HG02571 (cell line): ENCODE results near the gene TEX9.
"Not testable (repeated sequence)": the region's sequence is repeated elsewhere in the genome, so short reads cannot be mapped to it uniquely, and the experiment has no call there.

ENCODE experiments used
- ATAC-seq: cut with Tn5 transposase; IDR thresholded peaks from one replicate; pipeline ENCODE4 v1.9.1; 2021; ENCODE audit warnings: mild to moderate bottlenecking, moderate library complexity; ENCODE audit not compliant: unreplicated experiment

The TEX9 gene

GRCh38 chr15:56365075-56365711 lies at the start of gene TEX9:
TSS of gene TEX9 (plus strand) at chr15:56365426. CDS start at chr15:56365451, 25 bp downstream.
- peak; percentile 90 for ATAC-seq

- not testable (repeated sequence) for ATAC-seq
Observed at GRCh38 chr15:56316561-56316960, 48.7 kb upstream of the TEX9 start.

GRCh38 chr15:56320316-56320715 lies 44.9 kb upstream of the TEX9 start:
- no peak for ATAC-seq

GRCh38 chr15:56320861-56321260 lies 44.4 kb upstream of the TEX9 start:
- no peak for ATAC-seq

- no peak for ATAC-seq
Observed at GRCh38 chr15:56322444-56322843, 42.8 kb upstream of the TEX9 start.

- no peak for ATAC-seq
Observed at GRCh38 chr15:56323435-56323834, 41.8 kb upstream of the TEX9 start.

GRCh38 chr15:56325186-56325585 lies 40.0 kb upstream of the TEX9 start:
- no peak for ATAC-seq

GRCh38 chr15:56327721-56328502 lies 37.3 kb upstream of the TEX9 start:
- no peak for ATAC-seq

- ATAC-seq, result no peak
Observed at GRCh38 chr15:56337084-56337725, 28.0 kb upstream of the TEX9 start.

- ATAC-seq, result no peak
Observed at GRCh38 chr15:56339594-56339993, 25.6 kb upstream of the TEX9 start.

GRCh38 chr15:56341201-56341600 lies 24.0 kb upstream of the TEX9 start:
- ATAC-seq, result no peak

- no peak for ATAC-seq
Observed at GRCh38 chr15:56342653-56343052, 22.6 kb upstream of the TEX9 start.

GRCh38 chr15:56343879-56344278 lies 21.3 kb upstream of the TEX9 start:
- ATAC-seq, result no peak

- ATAC-seq, result no peak
Observed at GRCh38 chr15:56344336-56344735, 20.9 kb upstream of the TEX9 start.

- ATAC-seq, result no peak
Observed at GRCh38 chr15:56346414-56346813, 18.8 kb upstream of the TEX9 start.

- no peak for ATAC-seq
Observed at GRCh38 chr15:56349554-56349953, 15.7 kb upstream of the TEX9 start.

GRCh38 chr15:56351353-56351752 lies 13.9 kb upstream of the TEX9 start:
- ATAC-seq, result no peak

GRCh38 chr15:56351957-56352506 lies 13.2 kb upstream of the TEX9 start:
- no peak for ATAC-seq

GRCh38 chr15:56353119-56353518 lies 12.1 kb upstream of the TEX9 start:
- no peak for ATAC-seq

- no peak for ATAC-seq
Observed at GRCh38 chr15:56353740-56354139, 11.5 kb upstream of the TEX9 start.

GRCh38 chr15:56356616-56357015 lies 8.6 kb upstream of the TEX9 start:
- ATAC-seq, result no peak

GRCh38 chr15:56358604-56359003 lies 6.6 kb upstream of the TEX9 start:
- ATAC-seq, result no peak
